ENCODE data around the gene AP3B1. TPM values are rescaled to one million over a fixed set of nuclear protein-coding genes. Genes with fewer than 3 reads are reported as not detected.

Gene AP3B1
- total and polyA plus RNA-seq, 4 donors, result 26.4 to 50.4 (median 33.3) TPM

- Histone ChIP-seq H3K4me3 (no peak overlapping the region), H3K27me3 (ENCODE audit: control insufficient read depth in 3 of 3, insufficient read depth in 3 of 3, low read length in 2 of 3) (no peaks in the 10 kb centered on the region), H3K4me1 (ENCODE audit: control insufficient read depth in 5 of 5, insufficient read depth in 5 of 5, low read length in 5 of 5) (no peaks in the 10 kb centered on the region), H3K9ac (ENCODE audit: insufficient read depth in 1 of 2, low read length in 2 of 2) (no peak overlapping the region), H3K9me3 (ENCODE audit: control insufficient read depth in 4 of 4, insufficient read depth in 3 of 4, low read length in 3 of 4) (no peaks in the 10 kb centered on the region), H3K36me3 (ENCODE audit: control insufficient read depth in 4 of 4, insufficient read depth in 4 of 4, low read length in 4 of 4) (no peaks in the 10 kb centered on the region), H3K27ac (ENCODE audit: low read depth in 1 of 2, low read length in 1 of 2) (no peak overlapping the region)
- TF ChIP-seq CTCF (IDR thresholded peaks at IDR 0.05; ENCODE audit: control extremely low read depth, extremely low read depth), result no peak
- DNase-seq (no peak), ATAC-seq (ENCODE audit: insufficient read depth, low FRiP score) (no peak)
- 85 to 92% methylated on average over 5 of the region's 5 CpGs for WGBS, 2 donors
Measured at GRCh38 chr5:78328585-78329173, 34.2 kb upstream of the AP3B1 start.

- no peak for DNase-seq
- H3K27ac ChIP-seq (ENCODE audit: low read depth in 1 of 2, low read length in 1 of 2), result no peak overlapping the region
- TF ChIP-seq CTCF (IDR thresholded peaks at IDR 0.05; ENCODE audit: control extremely low read depth, extremely low read depth), result no peak
- no peaks in the 10 kb centered on the region for H3K36me3 ChIP-seq (ENCODE audit: control insufficient read depth in 4 of 4, insufficient read depth in 4 of 4, low read length in 4 of 4)
- no peak overlapping the region for H3K4me3 ChIP-seq
- H3K4me1 ChIP-seq (ENCODE audit: control insufficient read depth in 5 of 5, insufficient read depth in 5 of 5, low read length in 5 of 5), result no peaks in the 10 kb centered on the region
- WGBS, 2 donors, result 83 to 84% methylated on average over 6 of the region's 6 CpGs
- ATAC-seq (ENCODE audit: insufficient read depth, low FRiP score), result no peak
- H3K9ac ChIP-seq (ENCODE audit: insufficient read depth in 1 of 2, low read length in 2 of 2), result no peak overlapping the region
- no peaks in the 10 kb centered on the region for H3K9me3 ChIP-seq (ENCODE audit: control insufficient read depth in 4 of 4, insufficient read depth in 3 of 4, low read length in 3 of 4)
- no peaks in the 10 kb centered on the region for H3K27me3 ChIP-seq (ENCODE audit: control insufficient read depth in 3 of 3, insufficient read depth in 3 of 3, low read length in 2 of 3)
Measured at GRCh38 chr5:78327761-78328510, 33.4 kb upstream of the AP3B1 start.

GRCh38 chr5:78326930-78327329, 32.4 kb upstream of the AP3B1 start:
- WGBS, 2 donors, result 95 to 98% methylated on average over 3 of the region's 3 CpGs
- no peaks in the 10 kb centered on the region for H3K36me3 ChIP-seq (ENCODE audit: control insufficient read depth in 4 of 4, insufficient read depth in 4 of 4, low read length in 4 of 4)
- no peak overlapping the region for H3K9ac ChIP-seq (ENCODE audit: insufficient read depth in 1 of 2, low read length in 2 of 2)
- H3K4me1 ChIP-seq (ENCODE audit: control insufficient read depth in 5 of 5, insufficient read depth in 5 of 5, low read length in 5 of 5), result no peaks in the 10 kb centered on the region
- no peak overlapping the region for H3K4me3 ChIP-seq
- H3K27ac ChIP-seq (ENCODE audit: low read depth in 1 of 2, low read length in 1 of 2), result no peak overlapping the region
- ATAC-seq (ENCODE audit: insufficient read depth, low FRiP score) (no peak), DNase-seq (no peak)
- H3K9me3 ChIP-seq (ENCODE audit: control insufficient read depth in 4 of 4, insufficient read depth in 3 of 4, low read length in 3 of 4), result no peaks in the 10 kb centered on the region
- TF ChIP-seq CTCF (IDR thresholded peaks at IDR 0.05; ENCODE audit: control extremely low read depth, extremely low read depth), result no peak
- H3K27me3 ChIP-seq (ENCODE audit: control insufficient read depth in 3 of 3, insufficient read depth in 3 of 3, low read length in 2 of 3), result no peaks in the 10 kb centered on the region
